Measurements from ENCODE around the gene CCZ1.
"Not testable (repeated sequence)": the region's sequence is repeated elsewhere in the genome, so short reads cannot be mapped to it uniquely, and the experiment has no call there.

The CCZ1 gene

DNA sequence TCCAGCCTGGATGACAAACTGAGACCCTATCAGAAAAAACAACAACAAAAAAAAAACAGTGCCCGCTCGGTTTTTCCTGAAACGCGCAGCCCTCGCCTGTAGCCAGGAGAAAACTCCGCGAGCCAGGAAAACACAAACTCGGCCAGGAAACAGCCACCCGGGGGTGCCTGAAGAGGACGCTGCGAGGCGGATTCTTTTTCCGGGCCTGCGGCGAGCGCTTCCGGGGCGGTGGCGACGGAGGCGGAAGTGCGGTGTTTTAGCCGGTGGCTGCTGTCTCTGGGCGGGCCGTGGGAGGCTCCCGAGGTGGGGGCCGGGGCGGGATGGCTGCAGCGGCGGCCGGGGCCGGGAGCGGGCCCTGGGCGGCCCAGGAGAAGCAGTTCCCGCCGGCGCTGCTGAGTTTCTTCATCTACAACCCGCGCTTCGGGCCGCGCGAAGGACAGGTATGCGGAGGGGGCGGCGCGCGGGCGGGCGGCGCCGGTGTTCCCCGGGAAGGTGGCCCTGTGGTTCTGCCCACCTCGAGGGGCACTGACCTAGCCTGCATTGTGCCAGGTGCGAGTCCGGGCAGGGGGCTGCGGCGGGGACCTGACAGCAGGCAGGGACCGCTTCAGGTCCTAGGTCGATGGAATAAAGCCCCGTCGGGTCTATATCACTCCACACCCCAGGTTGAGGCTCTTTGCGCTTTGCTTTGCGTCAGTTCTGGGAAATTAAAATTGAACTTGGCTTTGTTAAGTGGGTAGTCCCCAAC, at the start of gene CCZ1:
TSS of gene CCZ1 (plus strand) at position 254 of the 745 bp plus-strand sequence. CDS start at position 321, 67 bp downstream.
- DNase-seq (ENCODE audit: low read depth, low spot score) = not testable (repeated sequence)

DNA sequence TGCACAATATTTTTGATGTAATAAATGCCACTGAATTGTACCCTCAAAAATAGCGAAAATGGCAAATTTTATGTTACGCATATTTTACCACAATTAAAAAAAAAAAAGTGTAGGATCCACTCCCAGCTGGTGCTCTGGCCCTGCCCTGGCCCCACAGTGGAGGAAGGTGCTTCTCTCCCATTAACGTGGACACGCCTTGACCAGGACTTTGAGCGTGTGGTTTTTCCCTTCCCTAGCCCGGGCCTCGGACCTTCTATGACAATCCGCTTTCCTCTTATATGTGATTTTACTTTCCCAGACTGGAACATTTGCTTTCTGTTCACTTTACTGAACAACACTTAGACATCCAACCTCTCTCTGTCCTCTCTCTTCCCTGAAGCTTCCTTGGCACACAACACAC, 47.6 kb upstream of the CCZ1 start:
- DNase-seq (ENCODE audit: low read depth, low spot score) = no peak

DNA sequence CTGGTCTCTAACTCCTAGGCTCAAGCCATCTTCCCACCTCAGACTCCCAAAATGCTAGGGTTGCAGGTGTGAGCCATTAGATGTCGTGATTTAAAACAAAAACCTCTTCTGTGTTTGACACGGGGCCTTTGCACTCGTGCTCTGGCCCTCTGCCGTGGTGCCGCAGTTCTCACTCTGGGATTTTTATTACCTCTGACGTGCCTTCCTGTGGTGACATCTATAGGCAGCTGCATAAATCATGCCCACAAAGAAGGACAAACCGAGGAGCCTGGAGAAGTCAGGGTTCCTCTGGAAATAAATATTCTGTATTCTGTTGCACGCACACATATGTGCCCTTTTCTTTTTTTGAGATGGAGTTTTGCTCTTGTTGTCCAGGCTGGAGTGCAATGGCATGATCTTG, 43.8 kb upstream of the CCZ1 start:
- DNase-seq (ENCODE audit: low read depth, low spot score) = no peak

DNA sequence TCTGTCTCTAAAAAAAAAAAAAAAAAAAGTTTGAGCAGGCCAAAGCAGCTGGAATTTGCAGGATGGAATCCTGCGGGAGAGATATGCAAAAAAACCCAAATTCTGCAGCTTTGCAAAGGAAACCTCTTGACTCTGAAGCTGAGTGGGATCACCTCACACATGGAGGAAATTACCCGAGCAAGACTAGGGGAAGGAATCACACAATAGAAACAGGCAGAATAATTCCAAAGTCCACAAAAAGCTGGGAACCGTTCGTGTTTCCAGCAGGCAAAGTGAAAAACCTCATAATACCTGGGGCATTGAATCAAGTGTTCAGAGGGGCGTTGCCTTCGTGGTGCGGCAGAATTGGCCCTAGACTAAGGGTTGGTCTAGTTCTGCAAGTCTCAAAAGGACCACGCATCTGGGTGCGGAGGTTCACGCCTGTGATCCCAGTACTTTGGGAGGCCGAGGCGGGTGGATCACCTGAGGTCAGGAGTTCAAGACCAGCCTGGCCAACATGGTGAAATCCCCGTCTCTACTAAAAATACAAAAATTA, 41.4 kb upstream of the CCZ1 start:
- DNase-seq (ENCODE audit: low read depth, low spot score) = not testable (repeated sequence)

DNA sequence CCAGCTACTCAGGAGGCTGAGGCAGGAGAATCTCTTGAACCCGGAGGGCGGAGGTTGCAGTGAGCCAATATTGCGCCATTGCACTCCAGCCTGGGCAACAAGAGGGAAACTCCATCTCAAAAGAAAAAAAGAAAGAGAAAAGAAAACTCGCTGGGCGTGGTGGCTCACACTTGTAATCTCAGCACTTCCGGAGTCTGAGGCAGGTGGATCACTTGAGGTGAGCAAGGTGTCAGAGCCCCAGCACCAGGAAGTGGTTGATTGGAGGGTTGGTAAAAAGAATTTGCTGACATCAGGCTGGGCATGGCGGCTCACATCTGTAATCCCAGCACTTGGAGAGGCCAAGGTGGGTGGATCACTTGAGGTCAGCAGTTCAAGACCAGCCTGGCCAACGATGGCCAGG, 40.0 kb upstream of the CCZ1 start:
- DNase-seq (ENCODE audit: low read depth, low spot score) = not testable (repeated sequence)

DNA sequence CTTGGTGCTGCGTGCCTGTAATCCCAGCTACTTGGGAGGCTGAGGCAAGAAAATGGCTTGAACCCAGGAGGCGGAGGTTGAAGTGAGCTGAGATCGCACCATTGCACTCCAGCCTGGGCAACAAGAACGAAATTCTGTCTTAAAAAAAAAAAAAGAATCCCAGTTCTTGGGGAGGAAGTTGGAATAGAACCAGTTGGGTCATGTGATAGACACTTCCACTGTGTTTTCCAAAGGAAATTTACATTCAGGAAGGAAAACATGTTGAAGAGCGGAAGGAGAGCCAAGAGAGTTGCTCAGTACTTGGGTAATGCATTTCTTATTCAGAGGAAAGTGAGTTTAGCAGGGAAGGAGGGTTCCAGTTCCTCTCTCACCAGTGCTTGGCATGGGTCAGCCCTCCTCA, 37.3 kb upstream of the CCZ1 start:
- not testable (repeated sequence) for DNase-seq (ENCODE audit: low read depth, low spot score)

DNA sequence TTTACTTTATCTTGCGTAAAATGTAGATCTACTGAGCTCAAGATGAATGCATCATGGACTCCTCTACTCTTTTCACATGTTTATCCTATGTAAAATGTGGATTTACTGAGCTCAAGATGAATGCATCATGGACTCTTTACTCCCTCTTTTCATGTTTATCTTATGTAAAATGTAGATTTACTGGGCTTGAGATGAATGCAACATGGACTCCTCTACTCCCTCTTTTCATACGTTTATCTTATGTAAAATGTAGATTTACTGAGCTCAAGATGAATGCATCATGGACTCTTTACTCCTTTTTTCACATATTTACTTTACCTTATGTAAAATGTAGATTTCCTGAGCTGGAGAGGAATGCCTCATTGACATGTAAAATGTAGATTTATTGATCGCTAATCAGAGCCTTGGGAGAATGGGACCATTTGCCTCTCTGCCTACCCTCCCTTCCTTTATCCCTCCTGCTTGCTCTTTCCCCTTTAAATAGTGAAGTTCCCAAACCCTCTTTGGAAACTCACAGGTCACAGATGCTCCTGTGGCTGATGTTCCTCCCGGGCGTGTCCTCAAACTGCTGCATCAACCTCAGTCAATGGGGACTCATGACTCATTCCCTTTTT, 35.7 kb upstream of the CCZ1 start:
- not testable (repeated sequence) for DNase-seq (ENCODE audit: low read depth, low spot score)

DNA sequence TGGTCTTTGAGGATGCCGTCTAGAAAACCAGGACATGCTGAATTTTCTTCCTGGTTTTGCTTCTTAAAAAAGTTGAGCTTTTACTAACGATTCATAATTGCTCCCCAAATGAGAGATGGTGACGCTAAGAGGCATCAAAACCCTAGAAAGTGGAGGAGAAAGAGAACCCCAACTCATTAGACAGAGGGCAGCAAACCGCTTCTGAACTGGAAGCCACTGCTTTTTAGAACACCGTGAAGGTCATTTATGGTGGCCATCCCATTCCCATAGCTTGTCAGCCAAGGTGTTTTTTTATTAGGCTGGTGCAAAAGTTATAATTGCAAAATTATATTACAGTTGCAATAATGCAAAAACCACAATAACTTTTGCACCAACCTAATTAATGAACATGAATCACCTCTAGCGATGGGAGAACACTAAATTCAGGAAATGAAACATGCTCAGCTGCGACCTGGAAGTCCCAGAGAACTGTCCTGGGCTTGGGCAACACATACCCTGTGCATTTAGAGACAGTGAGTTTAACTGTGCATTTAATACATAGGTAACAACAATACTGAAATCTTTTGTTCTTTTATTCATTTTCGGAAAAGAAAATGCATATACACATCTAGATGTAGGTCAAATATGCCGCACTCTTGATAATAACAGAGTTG, 33.1 kb upstream of the CCZ1 start:
- not testable (repeated sequence) for DNase-seq (ENCODE audit: low read depth, low spot score)

DNA sequence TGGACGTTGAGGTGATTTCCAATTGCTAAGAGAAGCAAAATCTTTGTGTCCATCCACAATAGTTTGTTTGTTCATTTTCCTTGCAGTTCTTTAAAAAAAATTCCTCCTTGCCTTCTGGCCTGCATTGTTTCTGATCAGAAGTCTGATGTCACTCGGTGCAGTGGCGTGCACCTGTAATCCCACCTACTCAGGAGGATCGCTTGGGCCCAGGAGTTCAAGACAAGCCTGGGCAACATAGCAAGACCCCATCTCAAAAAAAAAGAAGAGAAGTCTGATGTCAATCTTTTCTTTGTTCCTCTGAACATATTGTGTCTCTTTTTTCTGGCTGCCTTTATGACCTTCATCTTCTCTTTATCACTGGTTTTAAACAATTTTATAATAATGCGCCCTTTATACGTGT, 31.5 kb upstream of the CCZ1 start:
- DNase-seq (ENCODE audit: low read depth, low spot score) = no peak

DNA sequence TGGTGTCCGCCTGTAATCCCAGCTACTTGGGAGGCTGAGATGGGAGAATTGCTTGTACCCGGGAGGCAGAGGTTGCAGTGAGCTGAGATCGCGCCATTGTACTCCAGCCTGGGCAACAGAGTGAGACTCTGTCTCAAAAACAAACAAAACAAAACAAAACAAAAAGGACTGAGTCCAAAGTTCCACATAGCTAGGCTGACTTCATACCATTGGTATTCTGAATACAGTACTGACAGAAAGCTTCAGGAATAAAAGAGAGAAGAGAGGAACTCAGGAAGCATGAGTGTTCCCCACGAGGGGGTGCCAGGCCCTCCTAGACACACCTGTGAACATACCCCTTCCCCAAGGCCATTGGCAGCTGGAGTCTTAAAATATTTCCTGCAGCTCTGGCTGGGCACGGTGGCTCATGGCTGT, 29.6 kb upstream of the CCZ1 start:
- not testable (repeated sequence) for DNase-seq (ENCODE audit: low read depth, low spot score)

DNA sequence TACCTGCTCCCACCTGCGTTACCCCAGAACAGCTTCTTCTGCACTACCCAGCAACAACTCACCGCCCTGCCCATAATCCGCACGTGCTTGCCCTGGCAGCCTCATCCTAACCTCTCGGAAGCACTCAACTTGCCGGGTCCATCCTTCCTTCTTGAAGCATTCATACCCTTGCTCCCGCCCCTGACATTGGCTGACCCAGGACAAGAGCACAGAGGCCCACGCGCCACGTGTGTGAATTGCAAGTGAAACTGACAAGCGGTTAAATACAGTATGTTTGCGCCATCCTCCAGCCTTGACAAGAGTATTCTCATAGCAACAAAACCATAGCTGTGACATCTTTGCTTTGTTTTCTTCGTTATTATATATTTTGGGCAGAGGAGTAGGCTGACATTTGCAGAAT, 28.8 kb upstream of the CCZ1 start:
- no peak for DNase-seq (ENCODE audit: low read depth, low spot score)

DNA sequence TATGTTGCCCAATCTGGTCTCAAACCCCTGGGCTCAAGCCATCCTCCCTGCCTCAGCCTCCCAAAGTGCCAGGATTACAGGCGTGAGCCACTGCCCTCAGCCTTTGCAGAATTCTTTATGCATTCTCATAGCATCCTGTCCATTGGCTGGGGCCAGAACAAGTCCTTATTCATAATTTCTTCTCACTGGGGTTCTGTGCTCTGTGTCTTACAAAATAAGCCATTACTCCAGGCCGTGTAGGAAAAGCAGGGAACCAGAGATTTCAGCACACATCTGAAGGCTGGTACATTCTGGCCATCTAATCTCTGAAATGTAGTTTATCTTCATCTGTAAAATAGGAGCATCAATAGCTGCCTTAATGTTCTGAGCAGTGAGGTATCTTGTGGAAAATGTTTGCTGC, 28.2 kb upstream of the CCZ1 start:
- no peak for DNase-seq (ENCODE audit: low read depth, low spot score)

DNA sequence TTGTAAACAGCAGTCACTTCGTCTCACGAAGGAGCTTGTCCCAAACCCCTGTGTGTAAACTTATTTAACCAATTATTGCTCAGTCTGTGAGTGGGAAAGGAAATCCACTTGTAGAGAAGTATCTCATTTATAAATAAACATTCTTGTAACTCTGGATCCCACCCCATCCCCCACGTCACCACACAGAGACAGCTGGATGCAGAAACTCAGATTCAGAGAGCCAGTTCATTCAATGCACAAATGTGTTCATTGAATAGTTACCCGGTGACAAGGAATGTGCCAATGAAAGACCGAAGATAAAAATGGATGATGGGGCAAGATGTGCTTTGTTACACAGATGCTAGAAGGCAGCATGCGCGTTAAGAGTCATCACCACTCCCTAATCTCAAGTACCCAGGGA, 26.2 kb upstream of the CCZ1 start:
- DNase-seq (ENCODE audit: low read depth, low spot score) = no peak

DNA sequence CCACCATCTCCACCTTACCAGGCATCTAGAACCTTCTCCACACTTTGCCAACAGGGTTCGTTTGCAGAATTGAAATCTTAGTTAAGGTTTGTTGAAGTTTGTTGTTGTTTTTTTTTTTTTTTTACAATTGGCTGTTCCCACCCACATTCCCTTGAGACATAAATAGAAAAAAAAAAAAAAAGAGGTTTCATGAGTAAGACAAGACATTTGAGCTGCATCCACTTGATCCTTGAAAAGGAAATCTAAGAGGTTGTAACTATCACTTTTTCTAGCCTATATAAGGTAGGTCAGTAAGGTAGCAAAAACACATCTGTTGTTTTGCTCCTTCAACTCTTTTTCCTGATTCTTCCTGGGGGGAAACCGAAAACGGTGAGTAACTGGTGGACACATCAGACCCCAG, 18.9 kb upstream of the CCZ1 start:
- not testable (repeated sequence) for DNase-seq (ENCODE audit: low read depth, low spot score)

DNA sequence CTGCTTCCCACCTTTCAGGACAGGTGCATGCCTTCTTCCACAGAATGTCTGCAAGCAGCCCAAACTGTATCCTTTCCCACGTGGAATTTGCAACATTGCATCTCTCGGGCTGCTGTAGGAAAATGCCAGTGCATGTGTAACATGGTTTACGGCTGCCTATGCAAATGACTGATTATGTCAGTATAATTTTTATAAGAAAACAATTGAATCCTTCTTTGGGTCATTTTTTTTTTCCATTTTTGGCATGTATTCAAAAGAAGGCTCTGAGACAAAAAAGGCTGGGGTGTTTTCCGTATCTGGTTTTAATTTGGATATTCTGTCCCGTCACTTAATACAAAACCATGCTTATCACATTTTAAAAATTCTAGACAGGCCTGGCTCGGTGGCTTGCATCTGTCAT, 18.4 kb upstream of the CCZ1 start:
- not testable (repeated sequence) for DNase-seq (ENCODE audit: low read depth, low spot score)

DNA sequence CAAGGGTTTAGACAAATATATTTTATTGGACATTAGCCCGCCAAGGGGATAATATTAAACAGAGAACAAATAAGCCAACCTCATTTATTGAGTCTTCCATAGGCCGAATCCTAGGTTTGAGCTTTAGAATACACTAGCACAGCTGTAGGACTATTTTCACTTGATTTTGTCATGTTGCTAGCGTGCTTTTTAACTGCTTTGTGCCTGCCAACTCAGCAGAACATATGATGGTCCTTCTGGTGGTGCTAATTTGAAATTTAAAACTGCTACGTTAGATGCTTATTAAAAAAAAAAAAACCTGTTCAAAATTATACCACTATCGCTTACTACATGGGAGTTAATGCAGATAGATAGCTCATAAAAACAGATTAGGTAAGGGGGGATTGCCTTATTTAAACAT, 14.1 kb upstream of the CCZ1 start:
- not testable (repeated sequence) for DNase-seq (ENCODE audit: low read depth, low spot score)

DNA sequence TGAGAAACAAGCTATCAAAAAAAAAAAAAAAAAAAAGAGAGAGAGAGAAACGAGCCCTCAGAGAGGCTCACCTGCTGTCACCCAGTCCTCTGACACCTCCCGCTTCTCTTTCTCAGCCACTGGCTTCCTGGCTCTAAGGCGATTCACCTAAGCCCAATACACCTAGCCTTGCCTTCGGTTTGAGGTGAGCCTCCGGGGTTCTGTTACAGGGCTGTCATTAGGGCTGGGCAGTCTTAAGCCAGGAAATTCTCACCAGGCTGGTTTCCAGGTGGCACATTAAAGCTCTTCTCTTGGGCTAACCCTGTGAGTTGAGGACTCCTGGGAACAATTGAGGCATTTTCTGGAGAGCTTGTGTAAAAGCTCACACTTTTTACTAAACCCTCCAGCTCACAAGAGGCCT, 10.5 kb upstream of the CCZ1 start:
- DNase-seq (ENCODE audit: low read depth, low spot score) = not testable (repeated sequence)

DNA sequence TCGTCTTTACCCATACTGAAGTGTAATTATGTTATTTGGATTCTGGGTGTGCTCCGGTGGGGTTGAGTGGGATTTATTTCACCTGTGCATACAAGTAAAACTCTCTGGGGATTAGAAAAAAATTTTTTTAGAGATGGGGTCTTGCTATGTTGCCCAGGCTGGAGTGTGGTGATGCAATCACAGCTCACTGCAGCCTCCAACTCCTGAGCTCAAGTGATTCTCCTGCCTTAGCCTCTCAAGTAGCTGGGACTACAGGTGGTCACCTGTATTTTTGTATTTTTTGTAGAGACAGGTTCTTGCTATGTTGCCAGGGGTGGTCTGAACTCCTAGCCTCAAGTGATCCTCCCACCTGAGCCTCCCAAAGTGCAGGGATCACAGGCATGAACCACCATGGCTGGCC, 8.3 kb upstream of the CCZ1 start:
- DNase-seq (ENCODE audit: low read depth, low spot score) = not testable (repeated sequence)

DNA sequence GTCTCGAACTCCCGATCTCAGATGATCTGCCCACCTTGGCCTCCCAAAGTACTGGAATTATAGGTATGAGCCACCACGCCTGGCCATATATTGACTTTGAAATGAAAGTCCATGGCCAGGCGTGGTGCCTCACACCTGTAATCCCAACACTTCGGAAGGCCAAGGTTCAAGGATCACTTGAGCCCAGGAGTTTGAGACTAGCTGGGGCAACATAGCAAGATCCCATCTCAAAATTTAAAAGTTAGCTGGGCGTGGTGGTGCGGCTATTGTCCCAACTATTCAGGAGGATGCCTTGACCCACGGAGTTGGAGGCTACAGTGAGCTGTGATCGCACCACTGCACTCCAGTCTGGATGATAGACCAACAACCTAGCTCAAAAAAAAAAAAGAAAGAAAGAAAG, 6.0 kb upstream of the CCZ1 start:
- no peak for DNase-seq (ENCODE audit: low read depth, low spot score)

DNA sequence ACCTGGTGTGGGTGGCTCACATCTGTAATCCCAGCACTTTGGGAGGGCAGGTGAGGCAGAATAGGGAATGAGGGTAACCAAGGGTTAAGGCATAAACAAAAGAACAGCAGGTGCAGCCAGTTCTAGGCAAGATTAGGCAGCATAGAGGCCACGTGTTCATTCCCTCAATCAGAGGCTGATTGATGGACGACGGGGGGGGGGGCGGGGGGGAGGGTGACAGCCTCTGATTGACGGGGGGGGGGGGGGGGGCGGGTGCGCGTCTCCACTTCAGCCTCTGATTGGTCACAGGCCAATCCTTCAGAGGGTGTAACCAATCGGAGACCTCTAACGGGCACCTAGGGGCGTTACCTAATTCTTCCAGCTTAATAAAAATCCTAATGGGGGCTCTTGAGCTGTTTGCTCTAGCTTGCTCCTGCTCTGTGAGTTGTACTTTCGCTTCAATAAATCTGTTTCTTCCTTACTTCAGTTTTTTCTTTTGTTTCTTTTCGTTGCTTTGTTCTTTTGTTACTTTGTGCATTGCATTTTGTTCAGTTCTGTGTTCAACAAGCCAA, 1.1 kb upstream of the CCZ1 start:
- not testable (repeated sequence) for DNase-seq (ENCODE audit: low read depth, low spot score)

DNA sequence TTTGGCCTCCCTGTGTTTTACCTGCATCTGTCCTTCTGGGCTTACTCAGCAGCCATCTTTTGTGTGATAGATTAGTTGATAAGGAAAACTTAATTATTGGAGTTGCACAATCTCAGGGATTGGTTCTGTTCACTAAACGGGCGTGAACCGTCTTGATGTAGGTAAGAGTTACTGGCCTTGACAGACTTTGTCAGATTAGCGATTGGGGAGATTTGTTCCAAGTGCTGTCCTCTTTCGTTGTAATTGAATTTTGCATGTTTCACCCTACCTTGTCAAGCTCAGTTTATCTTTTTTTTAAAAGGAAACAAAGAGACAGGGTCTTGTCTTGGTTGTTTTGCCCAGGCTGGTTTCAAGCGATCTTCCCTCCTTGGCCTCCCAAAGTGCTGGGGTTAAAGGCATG, 4.5 kb downstream of the CCZ1 start:
- DNase-seq (ENCODE audit: low read depth, low spot score) = not testable (repeated sequence)

DNA sequence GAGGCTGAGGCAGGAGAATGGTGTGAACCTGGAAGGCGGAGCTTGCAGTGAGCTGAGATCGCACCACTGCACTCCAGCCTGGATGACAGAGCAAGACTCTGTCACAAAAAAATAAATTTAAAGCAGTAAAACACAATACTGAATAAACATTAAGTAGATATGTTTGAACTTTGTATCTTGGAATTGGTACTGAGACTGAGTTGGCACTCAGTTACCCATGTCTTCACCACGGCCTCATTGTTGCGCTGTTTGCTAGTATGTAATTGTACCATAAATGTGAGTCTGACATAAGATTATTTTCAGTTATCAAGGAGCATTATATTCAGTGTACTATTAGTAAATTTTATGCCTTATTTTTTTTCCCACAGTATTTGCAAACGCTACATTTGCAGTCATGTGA, 6.2 kb downstream of the CCZ1 start:
- DNase-seq (ENCODE audit: low read depth, low spot score) = not testable (repeated sequence)

Measured in smooth muscle cell of the brain vasculature (primary cell).